Inferior parietal cortex (tissue), 1 donor: ENCODE data around the gene EGLN2.
"Not testable (repeated sequence)": the region's sequence is repeated elsewhere in the genome, so short reads cannot be mapped to it uniquely, and the experiment has no call there.

Experiments
- DNase-seq: peaks from one replicate; pipeline ENCODE4 v3.0.0-alpha.2; 2016; ENCODE audit errors: extremely low spot score

EGLN2 gene

GRCh38 chr19:40802300-40803169 lies 3.5 kb downstream of the EGLN2 start:
- no peak for DNase-seq

GRCh38 chr19:40803170-40803856 lies 4.3 kb downstream of the EGLN2 start:
- no peak for DNase-seq

GRCh38 chr19:40803857-40804782 lies 5.1 kb downstream of the EGLN2 start:
- DNase-seq: no peak

DNA sequence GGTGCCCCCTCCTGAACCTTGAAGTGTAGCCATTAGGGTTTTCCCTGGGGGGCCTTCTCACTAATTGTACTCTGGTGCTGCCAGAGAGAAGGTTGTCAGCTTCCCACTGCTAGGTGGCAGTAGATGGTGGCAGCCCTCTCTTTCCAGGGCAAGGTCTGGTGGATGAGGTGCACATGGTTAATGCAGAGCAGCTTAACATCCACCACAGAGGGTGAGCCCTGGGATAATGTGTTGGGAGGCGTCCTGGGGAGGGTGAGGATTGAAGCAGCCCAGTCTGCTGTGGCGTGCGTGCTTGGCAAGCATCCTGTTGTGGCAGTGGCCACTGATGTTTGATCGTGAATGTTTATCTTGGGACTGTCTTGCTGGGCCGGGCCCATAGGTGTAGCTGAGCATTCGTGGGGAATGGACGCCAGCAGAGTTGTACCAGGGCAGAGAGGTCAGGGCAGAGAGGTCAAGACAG lies 5.8 kb downstream of the EGLN2 start:
- no peak for DNase-seq

DNA sequence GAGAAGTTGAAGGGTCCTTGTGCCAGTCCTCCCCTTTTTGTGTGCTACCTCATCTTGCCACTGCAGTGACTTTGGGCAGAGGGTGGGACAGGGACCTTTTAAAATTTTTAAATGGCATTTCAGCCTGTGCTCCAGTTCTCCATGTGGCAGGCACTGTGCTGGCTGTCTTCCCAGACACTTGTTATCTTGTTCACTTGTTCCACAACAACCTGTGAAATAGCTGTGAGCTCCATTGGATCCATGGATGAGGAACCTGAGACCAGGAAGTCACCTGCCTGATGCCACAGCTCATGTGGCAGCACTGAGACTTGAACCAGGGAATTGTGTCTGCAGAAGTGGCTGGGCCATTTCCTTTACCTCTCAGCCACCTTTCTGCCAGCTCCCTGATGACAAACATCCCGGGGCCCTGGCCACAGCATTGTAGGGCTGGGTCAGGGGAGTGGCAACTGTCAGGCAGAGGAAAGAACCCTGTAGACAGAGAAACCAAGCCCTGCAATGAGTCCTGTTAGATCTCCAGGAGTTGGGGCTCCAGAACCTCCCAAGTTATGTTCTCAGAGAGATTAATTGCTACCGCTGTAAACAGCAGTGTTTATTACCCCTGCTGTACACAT lies 6.4 kb downstream of the EGLN2 start:
- no peak for DNase-seq

DNA sequence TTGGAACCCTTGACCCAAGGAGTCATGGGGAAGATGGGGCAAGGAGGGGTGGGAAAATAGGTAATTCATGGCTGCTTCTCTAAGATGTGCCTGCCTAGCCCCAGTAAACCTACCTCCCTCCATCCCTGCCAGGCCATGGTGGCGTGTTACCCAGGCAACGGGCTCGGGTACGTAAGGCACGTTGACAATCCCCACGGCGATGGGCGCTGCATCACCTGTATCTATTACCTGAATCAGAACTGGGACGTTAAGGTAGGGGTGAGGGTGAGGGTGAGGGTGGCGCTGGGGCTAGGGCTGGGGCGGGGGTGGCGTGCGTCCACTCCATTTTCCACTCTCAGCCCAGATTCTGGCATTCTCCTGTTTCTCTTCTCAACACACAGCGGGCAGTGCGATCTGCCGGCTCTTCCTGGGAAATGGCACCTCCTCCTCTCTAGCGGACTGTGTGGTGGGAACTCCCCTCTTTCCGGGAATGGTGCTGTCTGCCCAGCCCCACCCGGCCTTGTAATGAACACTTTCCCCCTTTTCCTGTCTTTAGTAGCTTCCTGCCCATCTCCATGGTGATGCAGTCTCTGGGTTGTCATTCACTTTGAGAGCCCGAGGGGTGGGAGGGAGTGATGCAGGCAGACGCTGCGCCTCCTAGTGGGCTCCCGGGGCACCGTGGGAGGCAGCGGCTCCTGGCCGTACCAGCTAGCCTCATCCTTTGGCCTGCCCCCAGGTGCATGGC lies 7.6 kb downstream of the EGLN2 start:
- DNase-seq: peak; percentile 87

DNA sequence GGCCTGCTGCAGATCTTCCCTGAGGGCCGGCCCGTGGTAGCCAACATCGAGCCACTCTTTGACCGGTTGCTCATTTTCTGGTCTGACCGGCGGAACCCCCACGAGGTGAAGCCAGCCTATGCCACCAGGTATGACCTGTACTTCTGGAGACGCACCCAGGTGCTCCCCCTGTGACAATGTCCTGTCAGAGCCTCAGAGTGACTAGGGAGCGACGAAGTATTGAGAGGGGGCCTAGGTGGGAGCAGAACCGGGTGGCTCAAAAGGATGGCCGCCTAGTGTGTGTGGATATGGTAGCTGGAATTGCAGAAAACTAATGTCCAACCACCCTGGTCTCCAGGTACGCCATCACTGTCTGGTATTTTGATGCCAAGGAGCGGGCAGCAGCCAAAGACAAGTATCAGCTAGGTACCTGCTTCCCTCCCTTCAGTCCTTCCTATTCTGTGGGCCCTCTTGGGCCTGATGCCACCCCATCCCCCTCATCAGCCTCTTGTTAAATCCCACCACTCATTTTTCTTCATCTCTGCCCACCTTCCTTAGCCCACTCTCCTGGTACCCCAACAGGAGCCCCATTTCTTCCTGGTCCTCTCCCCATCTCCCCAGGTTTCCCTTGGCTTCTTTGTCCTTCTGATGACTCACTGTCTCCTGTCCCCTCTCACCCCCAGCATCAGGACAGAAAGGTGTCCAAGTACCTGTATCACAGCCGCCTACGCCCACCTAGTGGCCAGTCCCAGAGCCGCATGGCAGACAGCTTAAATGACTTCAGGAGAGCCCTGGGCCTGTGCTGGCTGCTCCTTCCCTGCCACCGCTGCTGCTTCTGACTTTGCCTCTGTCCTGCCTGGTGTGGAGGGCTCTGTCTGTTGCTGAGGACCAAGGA lies 8.4 kb downstream of the EGLN2 start:
- DNase-seq: no peak

DNA sequence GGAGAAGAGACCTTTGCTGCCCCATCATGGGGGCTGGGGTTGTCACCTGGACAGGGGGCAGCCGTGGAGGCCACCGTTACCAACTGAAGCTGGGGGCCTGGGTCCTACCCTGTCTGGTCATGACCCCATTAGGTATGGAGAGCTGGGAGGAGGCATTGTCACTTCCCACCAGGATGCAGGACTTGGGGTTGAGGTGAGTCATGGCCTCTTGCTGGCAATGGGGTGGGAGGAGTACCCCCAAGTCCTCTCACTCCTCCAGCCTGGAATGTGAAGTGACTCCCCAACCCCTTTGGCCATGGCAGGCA lies 9.0 kb downstream of the EGLN2 start:
- DNase-seq: no peak

DNA sequence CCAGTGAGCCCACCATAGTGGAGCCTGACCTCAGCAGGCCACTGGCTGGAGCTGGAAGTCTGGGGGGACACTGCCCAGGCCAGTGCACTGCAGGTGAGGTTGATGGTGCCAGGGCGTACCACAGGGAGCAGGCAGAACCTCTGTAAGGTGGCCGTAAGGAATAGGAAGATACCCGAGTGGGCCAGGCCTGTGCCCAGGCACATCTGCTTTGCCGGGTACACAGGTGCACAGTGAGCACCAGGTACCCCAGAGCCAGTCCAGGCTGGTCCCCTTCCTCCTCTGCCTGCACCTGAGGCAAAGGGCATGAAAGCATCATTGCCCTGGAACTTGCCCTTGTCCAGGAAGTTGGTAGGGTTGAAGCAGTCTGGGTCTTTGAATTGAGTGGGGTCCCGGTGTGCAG lies 9.5 kb downstream of the EGLN2 start:
- DNase-seq: no peak

- DNase-seq: no peak
Observed at GRCh38 chr19:40809358-40810086, 10.5 kb downstream of the EGLN2 start.

- DNase-seq: no peak
Observed at GRCh38 chr19:40810160-40810559, 11.2 kb downstream of the EGLN2 start.

DNA sequence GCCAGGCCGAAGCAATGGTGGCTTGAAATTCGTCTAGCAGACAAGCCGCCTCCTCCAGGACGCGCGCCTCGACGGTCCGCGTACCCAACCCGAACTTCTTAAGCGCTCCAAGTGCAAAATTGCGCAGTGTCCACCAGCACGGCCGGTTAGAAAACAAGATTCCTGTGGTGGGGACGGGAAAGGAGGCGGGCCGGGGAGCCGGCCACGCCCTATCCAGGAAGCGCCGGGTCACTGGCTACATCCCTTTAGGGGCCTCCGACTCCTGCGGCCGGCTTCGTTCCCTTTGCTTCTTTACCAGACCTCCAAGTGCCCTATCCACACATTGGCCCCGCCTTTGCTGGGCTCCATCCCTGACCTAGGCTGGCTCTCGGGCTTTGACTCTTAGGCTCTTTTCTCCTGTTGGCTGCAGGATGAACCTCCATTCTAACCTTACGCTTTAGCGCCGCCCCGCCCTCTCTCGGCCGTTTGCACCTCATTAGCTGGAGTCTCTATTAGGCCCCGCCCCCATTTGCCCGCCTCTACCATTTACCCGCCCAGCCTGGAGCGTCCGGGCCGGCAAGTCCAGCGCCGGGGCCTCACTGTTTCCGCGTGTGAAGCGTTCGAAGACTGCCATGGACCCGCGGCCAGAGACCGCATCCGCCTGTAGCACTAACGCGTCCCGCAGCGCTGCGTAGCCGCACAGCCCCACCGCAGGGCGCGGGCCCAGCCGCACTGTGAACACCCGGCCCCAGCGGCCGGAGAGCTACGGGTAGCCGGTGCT lies 11.8 kb downstream of the EGLN2 start:
- DNase-seq: not testable (repeated sequence)

- no peak for DNase-seq
Observed at GRCh38 chr19:40811478-40812341, 12.7 kb downstream of the EGLN2 start.

GRCh38 chr19:40812571-40812970 lies 13.6 kb downstream of the EGLN2 start:
- not testable (repeated sequence) for DNase-seq

- no peak for DNase-seq
Observed at GRCh38 chr19:40813182-40813581, 14.2 kb downstream of the EGLN2 start.

GRCh38 chr19:40815223-40815622 lies 16.2 kb downstream of the EGLN2 start:
- DNase-seq: no peak
